OCI-LY1 (cell line): Measurements from ENCODE around the gene STK40.

ENCODE experiments used
- H2AFZ ChIP-seq: fragments of 200-600 bp; sonication (generic), shearing (Covaris generic); 2 replicates; pipeline ENCODE4 v1.6.0; 2014; ENCODE audit warnings: antibody characterized with exemption, mild to moderate bottlenecking, low read length
- H3F3A ChIP-seq: fragments of 200-600 bp; sonication (generic), shearing (Covaris generic); 2 replicates; pipeline ENCODE4 v1.6.0; 2014; ENCODE audit warnings: mild to moderate bottlenecking, antibody characterized with exemption, low read length, moderate library complexity; ENCODE audit not compliant: insufficient read depth
- H3K27ac ChIP-seq: fragments of 200-600 bp; sonication (generic); 2 replicates; pipeline ENCODE4 v1.5.1; 2014; ENCODE audit warnings: low read length, mixed run types, mild to moderate bottlenecking, low read depth; ENCODE audit not compliant: poor library complexity, severe bottlenecking
- H3K27me3 ChIP-seq: fragments of 200-600 bp; sonication (generic); 2 replicates; pipeline ENCODE4 v1.6.0; 2014; ENCODE audit warnings: antibody characterized with exemption, mild to moderate bottlenecking, low read length, moderate library complexity; ENCODE audit not compliant: insufficient read depth
- H3K36me3 ChIP-seq: fragments of 200-600 bp; sonication (generic); 2 replicates; pipeline ENCODE4 v1.6.1; 2014; ENCODE audit warnings: mild to moderate bottlenecking, antibody characterized with exemption, low read length, moderate library complexity, mixed read lengths; ENCODE audit not compliant: insufficient read depth
- H3K4me1 ChIP-seq: fragments of 200-600 bp; sonication (generic); 2 replicates; pipeline ENCODE4 v1.5.1; 2014; ENCODE audit warnings: mild to moderate bottlenecking, low read length, moderate library complexity; ENCODE audit not compliant: insufficient read depth, severe bottlenecking
- H3K4me2 ChIP-seq: fragments of 200-600 bp; sonication (generic), shearing (Covaris generic); 2 replicates; pipeline ENCODE4 v1.6.1; 2014; ENCODE audit warnings: low read length
- H3K4me3 ChIP-seq: fragments of 200-600 bp; sonication (generic); 2 replicates; pipeline ENCODE4 v1.5.1; 2014; ENCODE audit warnings: low read length, low read depth, mild to moderate bottlenecking, mixed read lengths; ENCODE audit not compliant: poor library complexity, severe bottlenecking
- H3K79me2 ChIP-seq: fragments of 200-600 bp; shearing (Covaris generic); 2 replicates; pipeline ENCODE4 v1.6.1; 2016; ENCODE audit warnings: mixed run types, low read length, mixed read lengths; ENCODE audit not compliant: insufficient read depth
- H3K9ac ChIP-seq: fragments of 200-600 bp; sonication (generic), shearing (Covaris generic); 2 replicates; pipeline ENCODE4 v1.6.1; 2014; ENCODE audit warnings: mild to moderate bottlenecking, low read length, mixed read lengths
- H3K9me2 ChIP-seq: fragments of 200-600 bp; sonication (generic), shearing (Covaris generic); 2 replicates; pipeline ENCODE4 v1.6.1; 2014; ENCODE audit warnings: low read depth, mild to moderate bottlenecking, low read length, mixed read lengths
- H3K9me3 ChIP-seq: fragments of 200-600 bp; shearing (Covaris generic); 2 replicates; pipeline ENCODE4 v1.6.1; 2014; ENCODE audit warnings: low read length, mixed read lengths
- H4K20me1 ChIP-seq: fragments of 200-600 bp; sonication (generic), shearing (Covaris generic); 2 replicates; pipeline ENCODE4 v1.6.0; 2016; ENCODE audit warnings: mild to moderate bottlenecking, low read length; ENCODE audit not compliant: insufficient read depth
- EZH2 ChIP-seq: fragments of 200-600 bp; sonication (generic), shearing (Covaris generic); IDR thresholded peaks from 2 replicates; pipeline ENCODE4 v1.8.0; 2017; ENCODE audit warnings: borderline replicate concordance, mixed run types, mild to moderate bottlenecking, antibody characterized with exemption, low read length, moderate library complexity, mixed read lengths
- TF ChIP-seq, protein P1 (sequence below): fragments of 200-600 bp; sonication (generic), shearing (Covaris generic); IDR thresholded peaks from 2 replicates; pipeline ENCODE4 v1.5.1; 2017; ENCODE audit warnings: mild to moderate bottlenecking, antibody characterized with exemption, low read length, moderate library complexity, mixed read lengths

Gene STK40

DNA sequence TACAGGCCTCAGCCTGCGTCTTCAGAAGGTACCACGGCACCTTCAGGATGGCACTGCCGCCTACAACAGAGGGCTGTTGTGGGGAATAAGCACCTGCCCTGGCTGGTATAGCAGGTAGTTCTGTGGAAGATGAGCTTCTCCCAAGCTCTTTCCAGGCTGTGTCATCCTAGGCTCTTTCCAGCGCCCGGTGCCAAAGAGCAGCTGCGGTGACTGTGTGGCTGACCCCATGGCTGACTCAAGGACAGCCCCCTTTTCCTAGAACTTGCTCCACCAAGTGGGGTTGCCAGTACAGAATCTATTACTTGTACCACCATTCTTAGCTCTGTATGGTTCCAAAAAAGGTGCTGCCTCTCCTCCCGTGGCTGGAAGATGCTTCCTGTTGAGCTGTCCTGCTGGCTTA, 40.4 kb downstream of the STK40 start:
- Histone ChIP-seq H3K4me1 (peaks cover 11% of the 10 kb centered on the region), H3F3A (no peaks in the 10 kb centered on the region), H3K36me3 (peaks cover 77% of the 10 kb centered on the region; the same call in 1 of the 2 replicates), H3K9ac (no peak overlapping the region), H3K9me2 (no peaks in the 10 kb centered on the region), H3K27me3 (no peaks in the 10 kb centered on the region), H2AFZ (no peak overlapping the region), H3K79me2 (no peaks in the 10 kb centered on the region), H3K27ac (no peak overlapping the region), H3K4me3 (no peak overlapping the region), H4K20me1 (no peaks in the 10 kb centered on the region), H3K4me2 (no peak overlapping the region), H3K9me3 (no peaks in the 10 kb centered on the region)
- TF ChIP-seq, protein P1, sequence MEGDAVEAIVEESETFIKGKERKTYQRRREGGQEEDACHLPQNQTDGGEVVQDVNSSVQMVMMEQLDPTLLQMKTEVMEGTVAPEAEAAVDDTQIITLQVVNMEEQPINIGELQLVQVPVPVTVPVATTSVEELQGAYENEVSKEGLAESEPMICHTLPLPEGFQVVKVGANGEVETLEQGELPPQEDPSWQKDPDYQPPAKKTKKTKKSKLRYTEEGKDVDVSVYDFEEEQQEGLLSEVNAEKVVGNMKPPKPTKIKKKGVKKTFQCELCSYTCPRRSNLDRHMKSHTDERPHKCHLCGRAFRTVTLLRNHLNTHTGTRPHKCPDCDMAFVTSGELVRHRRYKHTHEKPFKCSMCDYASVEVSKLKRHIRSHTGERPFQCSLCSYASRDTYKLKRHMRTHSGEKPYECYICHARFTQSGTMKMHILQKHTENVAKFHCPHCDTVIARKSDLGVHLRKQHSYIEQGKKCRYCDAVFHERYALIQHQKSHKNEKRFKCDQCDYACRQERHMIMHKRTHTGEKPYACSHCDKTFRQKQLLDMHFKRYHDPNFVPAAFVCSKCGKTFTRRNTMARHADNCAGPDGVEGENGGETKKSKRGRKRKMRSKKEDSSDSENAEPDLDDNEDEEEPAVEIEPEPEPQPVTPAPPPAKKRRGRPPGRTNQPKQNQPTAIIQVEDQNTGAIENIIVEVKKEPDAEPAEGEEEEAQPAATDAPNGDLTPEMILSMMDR = no peak
- TF ChIP-seq EZH2 = no peak

DNA sequence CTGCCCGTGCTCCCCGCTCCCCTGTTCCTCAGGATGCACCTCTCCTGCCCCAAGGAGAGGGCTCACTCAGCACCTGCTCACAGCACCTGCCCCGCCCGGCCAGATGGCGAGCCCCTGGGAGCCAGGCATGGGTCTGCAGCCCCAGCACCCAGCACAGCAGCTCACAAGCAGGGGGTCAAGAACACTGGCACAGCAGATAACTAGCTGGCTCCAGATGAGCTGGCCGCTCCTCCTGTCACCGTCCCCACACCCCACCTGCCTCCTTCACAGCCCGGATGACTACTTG, 41.4 kb downstream of the STK40 start:
- Histone ChIP-seq H3K27ac (no peak overlapping the region), H3K9me2 (no peaks in the 10 kb centered on the region), H3K4me3 (no peak overlapping the region), H3K36me3 (peaks cover 75% of the 10 kb centered on the region), H3K79me2 (no peaks in the 10 kb centered on the region), H3K4me1 (peaks cover 1% of the 10 kb centered on the region), H3K4me2 (no peak overlapping the region), H3K27me3 (no peaks in the 10 kb centered on the region), H3F3A (no peaks in the 10 kb centered on the region), H4K20me1 (no peaks in the 10 kb centered on the region), H2AFZ (no peak overlapping the region), H3K9me3 (no peaks in the 10 kb centered on the region), H3K9ac (no peak overlapping the region)
- TF ChIP-seq, protein P1 = no peak
- TF ChIP-seq EZH2 = no peak

DNA sequence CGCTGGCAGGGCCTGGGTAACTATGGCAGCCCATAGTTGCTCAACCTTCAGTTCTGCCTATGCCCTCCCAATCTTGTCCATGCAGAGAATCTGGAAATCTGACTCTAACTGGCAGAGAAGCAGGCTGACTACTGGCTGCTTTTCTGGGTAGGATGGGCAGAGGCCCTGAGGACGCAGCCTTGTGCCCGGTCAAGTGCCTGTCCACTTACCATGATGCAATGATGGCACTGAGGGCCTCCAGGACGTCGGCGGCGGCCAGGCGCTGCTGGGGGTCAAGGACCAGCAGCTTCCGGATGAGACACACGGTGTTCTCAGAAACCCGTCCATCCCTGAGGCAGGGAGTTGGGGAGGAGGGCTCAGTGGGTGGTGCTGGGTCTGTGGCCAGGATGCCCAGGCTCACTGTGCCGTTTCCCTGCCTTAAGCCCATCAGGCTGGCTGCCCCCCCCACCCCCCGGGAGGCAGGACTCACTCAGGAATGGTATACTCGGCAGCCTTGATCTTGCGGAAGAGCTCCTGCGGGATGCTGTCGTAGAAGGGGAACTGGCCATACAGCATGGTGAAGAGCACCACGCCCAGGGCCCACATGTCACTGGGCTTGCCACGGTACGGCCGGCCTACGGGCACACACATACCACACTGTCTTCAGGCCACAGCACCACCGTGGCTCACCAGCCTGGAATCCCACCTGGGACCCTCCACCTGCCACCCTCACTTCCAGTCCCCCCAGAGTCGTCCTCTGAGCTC, 41.9 kb downstream of the STK40 start:
- TF ChIP-seq EZH2 = no peak
- TF ChIP-seq, protein P1 = no peak
- H3K27ac ChIP-seq = no peak overlapping the region
- no peaks in the 10 kb centered on the region for H3K9me3 ChIP-seq
- H4K20me1 ChIP-seq = no peaks in the 10 kb centered on the region
- peaks cover 70% of the 10 kb centered on the region for H3K36me3 ChIP-seq
- H2AFZ ChIP-seq = no peak overlapping the region
- H3K9ac ChIP-seq = no peak overlapping the region
- no peaks in the 10 kb centered on the region for H3K4me1 ChIP-seq
- H3K79me2 ChIP-seq = no peaks in the 10 kb centered on the region
- H3K9me2 ChIP-seq = no peaks in the 10 kb centered on the region
- H3K4me2 ChIP-seq = no peak overlapping the region
- no peaks in the 10 kb centered on the region for H3F3A ChIP-seq
- H3K27me3 ChIP-seq = no peaks in the 10 kb centered on the region
- H3K4me3 ChIP-seq = no peak overlapping the region
